GM12874 (cell line): ENCODE measurements around the gene SNAI3.

Experiments
- CTCF ChIP-seq: IDR thresholded peaks from 2 replicates; pipeline ENCODE4 v1.5.1; 2011; ENCODE audit warnings: low read depth, mild to moderate bottlenecking, control low read depth, low read length, moderate library complexity; ENCODE audit not compliant: insufficient read depth

Gene SNAI3

GRCh38 chr16:88695753-88696152, 9.4 kb upstream of the SNAI3 start:
- TF ChIP-seq CTCF = no peak

GRCh38 chr16:88695218-88695617, 8.9 kb upstream of the SNAI3 start:
- TF ChIP-seq CTCF = no peak

- TF ChIP-seq CTCF = no peak
Observed at GRCh38 chr16:88694221-88695087, 8.1 kb upstream of the SNAI3 start.

GRCh38 chr16:88693420-88694177, 7.3 kb upstream of the SNAI3 start:
- TF ChIP-seq CTCF = no peak

GRCh38 chr16:88692861-88693260, 6.6 kb upstream of the SNAI3 start:
- TF ChIP-seq CTCF = no peak

GRCh38 chr16:88691924-88692560, 5.7 kb upstream of the SNAI3 start:
- TF ChIP-seq CTCF = no peak
